HCT116 (cell line): Measurements from ENCODE around the gene FADS6. TPM values are rescaled to one million over a fixed set of nuclear protein-coding genes. Genes with fewer than 3 reads are reported as not detected.

Experiments used
- ATAC-seq: fragments of 200-7000 bp; cut with Tn5 transposase; 2 replicates; pipeline ENCODE4 v1.9.1; 2020; ENCODE audit warnings: mild to moderate bottlenecking, moderate library complexity
- BruUV-seq: library from RNA; stranded (reverse); fragments of 400-500 nt; replicated peaks from 2 replicates; lab custom pipeline; 2021; lab: Mats Ljungman, UMichigan
- CTCF ChIA-PET: fragments of 300-600 bp; sonication (Branson Sonifier 250); formaldehyde crosslinking; loops from one replicate; lab custom pipeline; 2021; ENCODE audit warnings: antibody characterized with exemption; lab: Charles Lee
- POLR2A ChIA-PET: fragments of 300-600, 350-600 bp; sonication (Branson Sonifier 250); formaldehyde crosslinking; loops from one replicate; lab custom pipeline; 2021; ENCODE audit warnings: antibody characterized with exemption; lab: Charles Lee
- RAD21 ChIA-PET, 2 experiments: fragments of 300-600 bp; sonication (Branson Sonifier 250); formaldehyde crosslinking; loops; one replicate each; lab custom pipeline; 2023; ENCODE audit warnings: low total read pairs in 2 of 2; ENCODE audit not compliant: uncharacterized antibody in 2 of 2, unreplicated experiment in 2 of 2, low non-redundant PET in 1 of 2; lab: Charles Lee
- DNase-seq: peaks from one replicate; pipeline ENCODE4 v3.0.0-alpha.2; 2010; ENCODE audit warnings: low read depth, low spot score
- H2AFZ ChIP-seq: fragments of 200-600 bp; shearing (Covaris generic), sonication (generic); 2 replicates; pipeline ENCODE4 v1.6.1; 2017; ENCODE audit warnings: low read depth, mixed run types, mixed read lengths, antibody characterized with exemption, low read length; ENCODE audit not compliant: poor library complexity, severe bottlenecking
- H3K27ac ChIP-seq: 2 replicates; pipeline ENCODE4 v1.5.1; 2012; ENCODE audit warnings: low read depth, low read length
- H3K27me3 ChIP-seq: fragments of 200-600 bp; sonication (generic); 2 replicates; pipeline ENCODE4 v1.6.1; 2016; ENCODE audit warnings: mixed run types, low read length, mixed read lengths; ENCODE audit not compliant: insufficient read depth
- H3K36me3 ChIP-seq, 2 experiments: fragments of 200-500 bp in 1 of 2; fragments of 200-600 bp in 1 of 2; sonication (Bioruptor generic) in 1 of 2; sonication (generic) in 1 of 2; 2 replicates each; pipeline versions ENCODE4 v1.5.1 to v1.6.1; 2014 to 2016; ENCODE audit warnings: low read length in 2 of 2, inconsistent platforms in 1 of 2, mixed read lengths in 1 of 2, mixed run types in 1 of 2; ENCODE audit not compliant: insufficient read depth in 2 of 2, control insufficient read depth in 1 of 2
- H3K4me1 ChIP-seq, 2 experiments: fragments of 200-600 bp in 1 of 2; sonication (generic) in 1 of 2; 2 replicates each; pipeline versions ENCODE4 v1.5.1 to v1.6.1; 2012 to 2017; ENCODE audit warnings: low read length in 2 of 2, inconsistent platforms in 1 of 2, mild to moderate bottlenecking in 1 of 2, mixed read lengths in 1 of 2, mixed run types in 1 of 2, moderate library complexity in 1 of 2; ENCODE audit not compliant: insufficient read depth in 2 of 2, control insufficient read depth in 1 of 2
- H3K4me2 ChIP-seq: fragments of 200-600 bp; sonication (generic); 2 replicates; pipeline ENCODE4 v1.6.1; 2017; ENCODE audit warnings: mixed run types, low read length, mixed read lengths
- H3K4me3 ChIP-seq, 2 experiments: fragments of 200-600 bp in 1 of 2; sonication (generic) in 1 of 2; replicated peaks in 1 of 2; 2 replicates each; pipeline ENCODE4 v1.5.1; 2011 to 2016; ENCODE audit warnings: low read length in 2 of 2, control low read depth in 1 of 2, low read depth in 1 of 2, mild to moderate bottlenecking in 1 of 2, mixed read lengths in 1 of 2, mixed run types in 1 of 2
- H3K79me2 ChIP-seq: fragments of 200-600 bp; sonication (generic); 2 replicates; pipeline ENCODE4 v1.6.1; 2017; ENCODE audit warnings: mild to moderate bottlenecking, mixed run types, low read length, moderate library complexity, mixed read lengths; ENCODE audit not compliant: insufficient read depth
- H3K9ac ChIP-seq: fragments of 200-600 bp; sonication (generic); 2 replicates; pipeline ENCODE4 v1.6.1; 2016; ENCODE audit warnings: low read length, mixed read lengths
- H3K9me2 ChIP-seq: fragments of 200-600 bp; sonication (generic), shearing (Covaris generic); 2 replicates; pipeline ENCODE4 v1.6.1; 2017; ENCODE audit warnings: mixed run types, mild to moderate bottlenecking, moderate library complexity; ENCODE audit not compliant: insufficient read depth
- H3K9me3 ChIP-seq, 2 experiments: fragments of 200-500 bp in 1 of 2; fragments of 200-600 bp in 1 of 2; sonication (Bioruptor generic) in 1 of 2; sonication (generic) in 1 of 2; 2 replicates each; pipeline ENCODE4 v1.6.1; 2014 to 2017; ENCODE audit warnings: low read length in 2 of 2, mixed read lengths in 2 of 2, inconsistent platforms in 1 of 2, low read depth in 1 of 2, mild to moderate bottlenecking in 1 of 2, mixed run types in 1 of 2, moderate library complexity in 1 of 2; ENCODE audit not compliant: control insufficient read depth in 1 of 2, insufficient read depth in 1 of 2
- H4K20me1 ChIP-seq: fragments of 200-600 bp; sonication (generic), shearing (Covaris generic); 2 replicates; pipeline ENCODE4 v1.6.1; 2017; ENCODE audit warnings: mixed run types, mild to moderate bottlenecking, moderate library complexity; ENCODE audit not compliant: insufficient read depth
- CBX3 ChIP-seq: IDR thresholded peaks from 2 replicates; pipeline ENCODE4 v1.6.1; 2012; ENCODE audit warnings: low read depth
- CEBPB ChIP-seq: IDR thresholded peaks from 2 replicates; pipeline ENCODE4 v1.6.1; 2012; ENCODE audit warnings: low read depth
- EGR1 ChIP-seq: IDR thresholded peaks from 2 replicates; pipeline ENCODE4 v1.6.1; 2012; ENCODE audit warnings: low read depth
- ELF1 ChIP-seq: IDR thresholded peaks from 2 replicates; pipeline ENCODE4 v1.6.1; 2012; ENCODE audit warnings: low read depth, borderline replicate concordance
- EZH2 ChIP-seq: fragments of 200-600 bp; sonication (generic); IDR thresholded peaks from 2 replicates; pipeline ENCODE4 v1.6.1; 2017; ENCODE audit warnings: antibody characterized with exemption, mixed run types
- EZH2phosphoT487 ChIP-seq: fragments of 200-600 bp; IDR thresholded peaks from 2 replicates; pipeline ENCODE4 v1.6.1; 2018; ENCODE audit warnings: antibody characterized with exemption, borderline replicate concordance
- FOSL1 ChIP-seq: IDR thresholded peaks from 2 replicates; pipeline ENCODE4 v1.6.1; 2012; ENCODE audit warnings: low read depth
- RAD21 ChIP-seq: IDR thresholded peaks from 2 replicates; pipeline ENCODE4 v1.6.1; 2012; ENCODE audit warnings: low read depth, mild to moderate bottlenecking
- SIN3A ChIP-seq: IDR thresholded peaks from 2 replicates; pipeline ENCODE4 v1.6.1; 2012; ENCODE audit warnings: low read depth
- TCF7L2 ChIP-seq: IDR thresholded peaks from 2 replicates; pipeline ENCODE4 v1.7.0; 2011; ENCODE audit warnings: borderline replicate concordance, inconsistent platforms; ENCODE audit not compliant: insufficient read depth, insufficient read length; ENCODE audit errors: extremely low read depth
- ZBTB33 ChIP-seq: IDR thresholded peaks from 2 replicates; pipeline ENCODE4 v1.6.1; 2011; ENCODE audit warnings: mild to moderate bottlenecking, low read length, moderate library complexity; ENCODE audit not compliant: insufficient replicate concordance; ENCODE audit errors: extremely low read depth
- ZFX ChIP-seq: fragments of 450-650 bp; IDR thresholded peaks from 2 replicates; pipeline ENCODE4 v1.6.1; 2017
- ZNF274 ChIP-seq: fragments of 200-500 bp; sonication (Bioruptor generic); IDR thresholded peaks from 2 replicates; pipeline ENCODE4 v1.6.1; 2014; ENCODE audit warnings: mild to moderate bottlenecking, low read depth, low read length, inconsistent platforms
- intact Hi-C: fragments of 100-400 bp; cut with micrococcal nuclease; formaldehyde crosslinking; loops from 2 replicates; pipeline ENCODE4 v1.10.0; 2022
- total RNA-seq: library from RNA; stranded (reverse); gene quantifications from one replicate; pipeline ENCODE4 v1.2.1, GENCODE V29; 2021; ENCODE audit not compliant: unreplicated experiment
- TF ChIP-seq, protein P1 (sequence below): IDR thresholded peaks from 2 replicates; pipeline ENCODE4 v1.6.1; 2012; ENCODE audit warnings: low read depth
- TF ChIP-seq, protein P2 (sequence below): IDR thresholded peaks from 2 replicates; pipeline ENCODE4 v1.6.1; 2012
- TF ChIP-seq, protein P3 (sequence below), 3 experiments: fragments of 200-600 bp in 1 of 3; sonication (generic) in 1 of 3; IDR thresholded peaks in 2 of 3; conservative IDR thresholded peaks in 1 of 3; 2 replicates each; pipeline ENCODE4 v1.5.1; 2012 to 2017; ENCODE audit warnings: low read depth in 2 of 3, low read length in 2 of 3, antibody characterized with exemption in 1 of 3, borderline replicate concordance in 1 of 3, control low read depth in 1 of 3, mild to moderate bottlenecking in 1 of 3, mixed read lengths in 1 of 3, mixed run types in 1 of 3, moderate library complexity in 1 of 3; ENCODE audit not compliant: insufficient read depth in 1 of 3
- TF ChIP-seq, protein P4 (sequence below): IDR thresholded peaks from 2 replicates; pipeline ENCODE4 v1.6.1; 2012

FADS6 gene
- total RNA-seq, 1 experiment from 2014 or later: not detected

DNA sequence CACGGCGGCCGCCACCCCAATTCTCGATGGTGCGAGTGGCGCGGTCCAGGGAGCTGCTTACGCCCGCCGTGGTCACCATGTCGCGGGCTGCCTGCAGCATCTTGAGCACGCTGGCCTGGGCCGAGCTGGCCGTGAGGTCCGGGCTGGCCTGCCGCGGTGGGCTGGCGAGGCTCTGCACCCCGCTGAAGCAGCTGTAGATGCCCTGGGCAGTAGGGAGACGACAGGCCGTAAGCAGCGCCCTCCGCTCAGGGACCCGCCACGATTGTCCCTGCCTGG, 50.1 kb downstream of the FADS6 start:
- TF ChIP-seq, protein P1, sequence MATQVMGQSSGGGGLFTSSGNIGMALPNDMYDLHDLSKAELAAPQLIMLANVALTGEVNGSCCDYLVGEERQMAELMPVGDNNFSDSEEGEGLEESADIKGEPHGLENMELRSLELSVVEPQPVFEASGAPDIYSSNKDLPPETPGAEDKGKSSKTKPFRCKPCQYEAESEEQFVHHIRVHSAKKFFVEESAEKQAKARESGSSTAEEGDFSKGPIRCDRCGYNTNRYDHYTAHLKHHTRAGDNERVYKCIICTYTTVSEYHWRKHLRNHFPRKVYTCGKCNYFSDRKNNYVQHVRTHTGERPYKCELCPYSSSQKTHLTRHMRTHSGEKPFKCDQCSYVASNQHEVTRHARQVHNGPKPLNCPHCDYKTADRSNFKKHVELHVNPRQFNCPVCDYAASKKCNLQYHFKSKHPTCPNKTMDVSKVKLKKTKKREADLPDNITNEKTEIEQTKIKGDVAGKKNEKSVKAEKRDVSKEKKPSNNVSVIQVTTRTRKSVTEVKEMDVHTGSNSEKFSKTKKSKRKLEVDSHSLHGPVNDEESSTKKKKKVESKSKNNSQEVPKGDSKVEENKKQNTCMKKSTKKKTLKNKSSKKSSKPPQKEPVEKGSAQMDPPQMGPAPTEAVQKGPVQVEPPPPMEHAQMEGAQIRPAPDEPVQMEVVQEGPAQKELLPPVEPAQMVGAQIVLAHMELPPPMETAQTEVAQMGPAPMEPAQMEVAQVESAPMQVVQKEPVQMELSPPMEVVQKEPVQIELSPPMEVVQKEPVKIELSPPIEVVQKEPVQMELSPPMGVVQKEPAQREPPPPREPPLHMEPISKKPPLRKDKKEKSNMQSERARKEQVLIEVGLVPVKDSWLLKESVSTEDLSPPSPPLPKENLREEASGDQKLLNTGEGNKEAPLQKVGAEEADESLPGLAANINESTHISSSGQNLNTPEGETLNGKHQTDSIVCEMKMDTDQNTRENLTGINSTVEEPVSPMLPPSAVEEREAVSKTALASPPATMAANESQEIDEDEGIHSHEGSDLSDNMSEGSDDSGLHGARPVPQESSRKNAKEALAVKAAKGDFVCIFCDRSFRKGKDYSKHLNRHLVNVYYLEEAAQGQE: no peak
- TF ChIP-seq CEBPB (no peak), TCF7L2 (no peak), EGR1 (no peak), ZFX (no peak), RAD21 (no peak), ELF1 (no peak), SIN3A (no peak), EZH2 (no peak), FOSL1 (no peak), ZNF274 (no peak), EZH2phosphoT487 (no peak), ZBTB33 (no peak), CBX3 (no peak)
- TF ChIP-seq, protein P2, sequence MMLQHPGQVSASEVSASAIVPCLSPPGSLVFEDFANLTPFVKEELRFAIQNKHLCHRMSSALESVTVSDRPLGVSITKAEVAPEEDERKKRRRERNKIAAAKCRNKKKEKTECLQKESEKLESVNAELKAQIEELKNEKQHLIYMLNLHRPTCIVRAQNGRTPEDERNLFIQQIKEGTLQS: no peak
- TF ChIP-seq, protein P3, sequence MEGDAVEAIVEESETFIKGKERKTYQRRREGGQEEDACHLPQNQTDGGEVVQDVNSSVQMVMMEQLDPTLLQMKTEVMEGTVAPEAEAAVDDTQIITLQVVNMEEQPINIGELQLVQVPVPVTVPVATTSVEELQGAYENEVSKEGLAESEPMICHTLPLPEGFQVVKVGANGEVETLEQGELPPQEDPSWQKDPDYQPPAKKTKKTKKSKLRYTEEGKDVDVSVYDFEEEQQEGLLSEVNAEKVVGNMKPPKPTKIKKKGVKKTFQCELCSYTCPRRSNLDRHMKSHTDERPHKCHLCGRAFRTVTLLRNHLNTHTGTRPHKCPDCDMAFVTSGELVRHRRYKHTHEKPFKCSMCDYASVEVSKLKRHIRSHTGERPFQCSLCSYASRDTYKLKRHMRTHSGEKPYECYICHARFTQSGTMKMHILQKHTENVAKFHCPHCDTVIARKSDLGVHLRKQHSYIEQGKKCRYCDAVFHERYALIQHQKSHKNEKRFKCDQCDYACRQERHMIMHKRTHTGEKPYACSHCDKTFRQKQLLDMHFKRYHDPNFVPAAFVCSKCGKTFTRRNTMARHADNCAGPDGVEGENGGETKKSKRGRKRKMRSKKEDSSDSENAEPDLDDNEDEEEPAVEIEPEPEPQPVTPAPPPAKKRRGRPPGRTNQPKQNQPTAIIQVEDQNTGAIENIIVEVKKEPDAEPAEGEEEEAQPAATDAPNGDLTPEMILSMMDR (IDR thresholded peaks at IDR 0.05 in 2 of 3, conservative IDR thresholded peaks at IDR 0.05 in 1 of 3; ENCODE audit: borderline replicate concordance in 1 of 3, insufficient read depth in 1 of 3, low read depth in 2 of 3, low read length in 2 of 3): no peak
- TF ChIP-seq, protein P4, sequence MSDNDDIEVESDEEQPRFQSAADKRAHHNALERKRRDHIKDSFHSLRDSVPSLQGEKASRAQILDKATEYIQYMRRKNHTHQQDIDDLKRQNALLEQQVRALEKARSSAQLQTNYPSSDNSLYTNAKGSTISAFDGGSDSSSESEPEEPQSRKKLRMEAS: no peak
- H3K9ac ChIP-seq: no peak overlapping the region
- H3K4me2 ChIP-seq: peak overlapping the region; percentile 95
- ATAC-seq (no peak), DNase-seq (no peak)
- no peaks in the 10 kb centered on the region for H3K79me2 ChIP-seq
- no peaks in the 10 kb centered on the region for H4K20me1 ChIP-seq
- intact Hi-C loops: no loop called here
- no peaks in the 10 kb centered on the region for H3K9me3 ChIP-seq
- ChIA-PET RAD21 (interaction anchor here (0.7 to 1.6 kb wide), 4 partner anchors 22 to 117 kb away, joined by 3 to 6 read pairs (median 4); partner anchors contain the start of gene FDXR (in 1 of the 2)), CTCF (interaction anchor here (0.7 to 2.6 kb wide), 20 partner anchors 9 to 478 kb away, joined by 3 to 33 read pairs (median 6); partner anchors contain the start of genes CDR2L, FDXR, GRIN2C and NAT9), POLR2A (interaction anchor here (1.0 to 1.9 kb wide), 5 partner anchors 20 to 98 kb away, joined by 3 to 18 read pairs (median 3); partner anchors contain the start of gene FDXR)
- no peaks in the 10 kb centered on the region for H3K27me3 ChIP-seq
- BruUV-seq: no TSS peak
- peaks cover 7 to 25% of the 10 kb centered on the region in 2 experiments for H3K4me1 ChIP-seq
- no peak overlapping the region for H3K27ac ChIP-seq
- no peaks in the 10 kb centered on the region for H3K9me2 ChIP-seq
- no peak overlapping the region; a peak in 2 of 4 replicates for H3K4me3 ChIP-seq
- H3K36me3 ChIP-seq: no peaks in the 10 kb centered on the region
- no peak overlapping the region for H2AFZ ChIP-seq
